SK-N-MC (cell line): ENCODE measurements around the gene ETV5.

Experiments used
- EZH2 ChIP-seq: fragments of 200-600 bp; sonication (generic); IDR thresholded peaks from one replicate; pipeline ENCODE4 v1.6.1; 2017; ENCODE audit warnings: antibody characterized with exemption
- POLR2AphosphoS5 ChIP-seq: IDR thresholded peaks from 2 replicates; pipeline ENCODE4 v1.6.1; 2012; ENCODE audit warnings: mild to moderate bottlenecking, low read depth, low read length, borderline replicate concordance

- no peak for TF ChIP-seq POLR2AphosphoS5
- TF ChIP-seq EZH2 = no peak
Observed at GRCh38 chr3:186150041-186150830, 41.3 kb upstream of the ETV5 start.
